ENCODE results near the gene BRCA1.
A peak's percentile ranks its signal among the peaks of the same experiment; 100 is the strongest.

The BRCA1 gene

GRCh38 chr17:42999003-42999525, 126.1 kb downstream of the BRCA1 start:
- DNase-seq, result no peak

GRCh38 chr17:42997984-42998938, 126.9 kb downstream of the BRCA1 start, which contains the start of gene RPL27:
RPL27 (plus strand) TSS chr17:42998419; CDS start chr17:42998751, 332 bp downstream.
- peak; percentile 99 for DNase-seq

- no peak for DNase-seq
These were observed 127.7 kb downstream of the BRCA1 start for GRCh38 chr17:42997390-42997983.
